GM23248 (cell line): ENCODE data around the gene PLEKHG3. TPM values are rescaled to one million over a fixed set of nuclear protein-coding genes. Genes with fewer than 3 reads are reported as not detected.
A peak's percentile ranks its signal among the peaks of the same experiment; 100 is the strongest.

Experiments used
- DNase-seq: peaks from one replicate; pipeline ENCODE4 v3.0.0-alpha.2; 2015
- H2AFZ ChIP-seq: fragments of 200-600 bp; sonication (generic); 2 replicates; pipeline ENCODE4 v1.6.1; 2016; ENCODE audit warnings: antibody characterized with exemption
- H3F3A ChIP-seq: fragments of 200-600 bp; sonication (generic); 2 replicates; pipeline ENCODE4 v1.6.1; 2016; ENCODE audit warnings: mild to moderate bottlenecking, antibody characterized with exemption, mixed run types; ENCODE audit not compliant: insufficient read depth
- H3K27ac ChIP-seq: fragments of 200-600 bp; sonication (generic); 2 replicates; pipeline ENCODE4 v1.5.1; 2016; ENCODE audit warnings: mild to moderate bottlenecking
- H3K27me3 ChIP-seq: fragments of 200-600 bp; sonication (generic); replicated peaks from 2 replicates; pipeline ENCODE4 v1.6.1; 2016; ENCODE audit warnings: mild to moderate bottlenecking; ENCODE audit not compliant: insufficient read depth
- H3K36me3 ChIP-seq: fragments of 200-600 bp; sonication (generic); 2 replicates; pipeline ENCODE4 v1.6.1; 2016; ENCODE audit warnings: low read depth, mild to moderate bottlenecking
- H3K4me1 ChIP-seq: fragments of 200-600 bp; sonication (generic); 2 replicates; pipeline ENCODE4 v1.6.1; 2016; ENCODE audit warnings: mild to moderate bottlenecking; ENCODE audit not compliant: insufficient read depth
- H3K4me2 ChIP-seq: fragments of 200-600 bp; sonication (generic); one replicate; pipeline ENCODE4 v1.6.1; 2016; ENCODE audit warnings: mild to moderate bottlenecking; ENCODE audit not compliant: unreplicated experiment
- H3K4me3 ChIP-seq: fragments of 200-600 bp; sonication (generic); 2 replicates; pipeline ENCODE4 v1.5.1; 2016; ENCODE audit warnings: mild to moderate bottlenecking
- H3K79me2 ChIP-seq: fragments of 200-600 bp; sonication (generic); 2 replicates; pipeline ENCODE4 v1.6.1; 2016; ENCODE audit warnings: mild to moderate bottlenecking; ENCODE audit not compliant: insufficient read depth
- H3K9ac ChIP-seq: fragments of 200-600 bp; sonication (generic); 2 replicates; pipeline ENCODE4 v1.6.1; 2016; ENCODE audit warnings: mild to moderate bottlenecking
- H3K9me2 ChIP-seq: fragments of 200-600 bp; sonication (generic); 2 replicates; pipeline ENCODE4 v1.6.1; 2016; ENCODE audit warnings: mixed run types, mild to moderate bottlenecking, moderate library complexity; ENCODE audit not compliant: insufficient read depth
- H3K9me3 ChIP-seq: fragments of 200-600 bp; sonication (generic); one replicate; pipeline ENCODE4 v1.6.1; 2017; ENCODE audit warnings: low read depth
- H4K20me1 ChIP-seq: fragments of 200-600 bp; sonication (generic); 2 replicates; pipeline ENCODE4 v1.6.0; 2016; ENCODE audit not compliant: insufficient read depth
- EZH2 ChIP-seq: fragments of 200-600 bp; sonication (generic); IDR thresholded peaks from 2 replicates; pipeline ENCODE4 v1.6.1; 2018; ENCODE audit warnings: antibody characterized with exemption, mild to moderate bottlenecking; ENCODE audit not compliant: insufficient read depth, poor library complexity, severe bottlenecking
- EZH2phosphoT487 ChIP-seq: fragments of 200-600 bp; sonication (generic); IDR thresholded peaks from 2 replicates; pipeline ENCODE4 v1.6.1; 2018; ENCODE audit warnings: antibody characterized with exemption, moderate library complexity, mild to moderate bottlenecking, low read depth; ENCODE audit not compliant: insufficient read depth
- WGBS, 2 experiments: methylation state at CpG; one replicate each; pipeline ENCODE4 v1.1.6; 2015 to 2017; ENCODE audit warnings: low lambda C conversion rate in 2 of 2, low coverage in 1 of 2; ENCODE audit errors: missing lambda C conversion rate in 2 of 2; 5-methylcytosine and 5-hydroxymethylcytosine counted together
- in situ Hi-C: fragments of 300-500 bp; cut with MboI; formaldehyde crosslinking; loops from 2 replicates; pipeline ENCODE4 v1.15.0; 2020
- polyA plus RNA-seq: library from polyadenylated mRNA; unstranded; fragments of >200 nt; fragmentation: Nextera tagmentation; extraction: Ambion mirVana; gene quantifications from 2 replicates; pipeline ENCODE4 v1.2.1, GENCODE V29; 2016
- total RNA-seq: library from RNA; depleted of rRNA; stranded (reverse); fragments of >200 nt; shearing (Covaris generic); gene quantifications from 2 replicates; pipeline ENCODE4 v1.2.3, GENCODE V29; 2014

Gene PLEKHG3
- total and polyA plus RNA-seq, 2 experiments from 2014 or later, result 2.1 to 6.9 TPM

DNA sequence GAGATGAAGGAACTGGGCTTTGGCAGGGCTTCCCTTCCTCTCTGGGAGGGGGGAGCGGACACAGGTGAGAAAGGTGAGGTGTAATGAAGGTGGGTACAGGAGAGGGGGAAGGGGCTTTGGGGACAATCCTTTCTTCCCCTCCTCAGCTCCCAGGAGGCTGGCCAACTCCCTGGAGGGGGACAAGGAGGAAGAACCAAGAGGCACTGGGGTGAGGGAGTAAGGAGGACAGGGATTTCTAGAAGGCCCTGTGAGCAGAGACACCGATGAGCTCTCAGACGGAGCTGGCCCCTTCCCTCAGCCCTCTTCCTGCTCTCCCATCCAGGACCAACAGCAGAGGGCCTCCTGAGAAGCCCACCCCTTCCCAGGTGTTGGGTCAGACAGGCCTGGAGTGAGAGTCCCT is 53.4 kb downstream of the PLEKHG3 start:
- H3K9me2 ChIP-seq, result no peaks in the 10 kb centered on the region
- H3K4me2 ChIP-seq, result no peak overlapping the region
- H3K9me3 ChIP-seq, result no peaks in the 10 kb centered on the region
- H2AFZ ChIP-seq, result no peak overlapping the region
- TF ChIP-seq EZH2, result no peak
- in situ Hi-C loops, result no loop called here
- no peak overlapping the region for H3K4me3 ChIP-seq
- no peaks in the 10 kb centered on the region for H4K20me1 ChIP-seq
- H3F3A ChIP-seq, result peaks cover 16% of the 10 kb centered on the region
- no peaks in the 10 kb centered on the region for H3K79me2 ChIP-seq
- no peak overlapping the region for H3K27ac ChIP-seq
- 68 to 78% methylated on average over 3 of the region's 3 CpGs for WGBS, 2 experiments
- H3K4me1 ChIP-seq, result peaks cover 33% of the 10 kb centered on the region
- no peaks in the 10 kb centered on the region for H3K27me3 ChIP-seq
- H3K36me3 ChIP-seq, result no peaks in the 10 kb centered on the region
- H3K9ac ChIP-seq, result no peak overlapping the region
- DNase-seq, result no peak

GRCh38 chr14:64758025-64758521 is 53.8 kb downstream of the PLEKHG3 start:
- H4K20me1 ChIP-seq, result no peaks in the 10 kb centered on the region
- H3K9me3 ChIP-seq, result no peaks in the 10 kb centered on the region
- 61 to 69% methylated on average over 3 of the region's 3 CpGs for WGBS, 2 experiments
- peak; percentile 35 for DNase-seq
- H3K9me2 ChIP-seq, result no peaks in the 10 kb centered on the region
- H3F3A ChIP-seq, result peaks cover 16% of the 10 kb centered on the region
- in situ Hi-C loops, result no loop called here
- peak overlapping the region; percentile 50 for H3K4me2 ChIP-seq
- TF ChIP-seq EZH2, result no peak
- no peak for TF ChIP-seq EZH2phosphoT487
- H3K27ac ChIP-seq, result no peak overlapping the region
- no peaks in the 10 kb centered on the region for H3K27me3 ChIP-seq
- no peak overlapping the region for H3K4me3 ChIP-seq
- H3K9ac ChIP-seq, result peak overlapping the region; percentile 13; the same call in 1 of the 2 replicates
- peaks cover 33% of the 10 kb centered on the region for H3K4me1 ChIP-seq
- H3K36me3 ChIP-seq, result no peaks in the 10 kb centered on the region
- H2AFZ ChIP-seq, result no peak overlapping the region
- H3K79me2 ChIP-seq, result no peaks in the 10 kb centered on the region

GRCh38 chr14:64758691-64759554 is 54.7 kb downstream of the PLEKHG3 start:
- Histone ChIP-seq H3K9ac (no peak overlapping the region), H3K79me2 (no peaks in the 10 kb centered on the region), H3K27ac (no peak overlapping the region), H4K20me1 (no peaks in the 10 kb centered on the region), H3K4me2 (peak overlapping the region; percentile 50), H3K9me2 (no peaks in the 10 kb centered on the region), H3K36me3 (no peaks in the 10 kb centered on the region), H2AFZ (no peak overlapping the region), H3K9me3 (no peaks in the 10 kb centered on the region), H3K4me1 (peaks cover 33% of the 10 kb centered on the region), H3K4me3 (no peak overlapping the region), H3F3A (peaks cover 17% of the 10 kb centered on the region), H3K27me3 (no peaks in the 10 kb centered on the region)
- in situ Hi-C loops, result no loop called here
- WGBS, 2 experiments, result 47 to 61% methylated on average over 7 of the region's 7 CpGs
- no peak for TF ChIP-seq EZH2phosphoT487
- TF ChIP-seq EZH2, result no peak
- peak; percentile 90 for DNase-seq

- Histone ChIP-seq H3K9ac (no peak overlapping the region), H2AFZ (no peak overlapping the region), H3K27ac (no peak overlapping the region), H3K79me2 (no peaks in the 10 kb centered on the region), H3F3A (peaks cover 23% of the 10 kb centered on the region), H3K9me2 (no peaks in the 10 kb centered on the region), H3K4me1 (peaks cover 38% of the 10 kb centered on the region), H3K36me3 (no peaks in the 10 kb centered on the region), H4K20me1 (no peaks in the 10 kb centered on the region), H3K4me2 (no peak overlapping the region), H3K27me3 (no peaks in the 10 kb centered on the region), H3K4me3 (no peak overlapping the region), H3K9me3 (no peaks in the 10 kb centered on the region)
- no peak for TF ChIP-seq EZH2phosphoT487
- TF ChIP-seq EZH2, result no peak
- DNase-seq, result no peak
- WGBS, 2 experiments, result 86 to 95% methylated on average over 6 of the region's 6 CpGs
- in situ Hi-C loops, result no loop called here
Observed at GRCh38 chr14:64759555-64759938, 55.3 kb downstream of the PLEKHG3 start.
